Measurements from ENCODE around the gene CTNNA3. TPM values are rescaled to one million over a fixed set of nuclear protein-coding genes. Genes with fewer than 3 reads are reported as not detected.

The CTNNA3 gene
- polyA plus RNA-seq, 1 experiment, result 0.26 TPM

DNA sequence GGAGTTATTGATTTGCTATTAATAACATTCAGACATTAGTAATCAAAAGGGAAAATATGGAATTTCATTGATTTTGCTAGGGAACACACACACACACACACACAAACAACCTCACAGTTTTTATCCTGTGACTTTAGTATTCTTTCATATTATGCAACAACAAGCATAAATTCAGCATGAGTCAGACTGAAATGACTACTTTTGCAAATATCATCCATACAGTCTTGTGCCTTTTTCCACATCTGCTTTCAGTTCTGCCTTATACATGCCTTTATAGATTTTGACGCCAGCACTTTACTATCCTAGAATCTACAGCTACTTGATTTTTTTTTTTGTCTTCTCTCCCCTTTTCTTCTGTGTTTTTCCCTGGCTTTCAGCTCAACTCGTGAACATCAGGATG, 1745.9 kb downstream of the CTNNA3 start:
- DNase-seq (ENCODE audit: low read depth, low spot score), result no peak
- POLR2A ChIA-PET, result no interaction called here
- no peak overlapping the region for H3K4me3 ChIP-seq (ENCODE audit: low read depth, low read length)
- H3K27me3 ChIP-seq (ENCODE audit: control insufficient read depth, insufficient read depth, low read length), result no peaks in the 10 kb centered on the region
- peaks cover 3% of the 10 kb centered on the region; the same call in 1 of the 2 replicates for H3K9me3 ChIP-seq (ENCODE audit: control insufficient read depth, insufficient read depth, low read length)
- CTCF ChIA-PET, result no interaction called here
- TF ChIP-seq, protein P1, sequence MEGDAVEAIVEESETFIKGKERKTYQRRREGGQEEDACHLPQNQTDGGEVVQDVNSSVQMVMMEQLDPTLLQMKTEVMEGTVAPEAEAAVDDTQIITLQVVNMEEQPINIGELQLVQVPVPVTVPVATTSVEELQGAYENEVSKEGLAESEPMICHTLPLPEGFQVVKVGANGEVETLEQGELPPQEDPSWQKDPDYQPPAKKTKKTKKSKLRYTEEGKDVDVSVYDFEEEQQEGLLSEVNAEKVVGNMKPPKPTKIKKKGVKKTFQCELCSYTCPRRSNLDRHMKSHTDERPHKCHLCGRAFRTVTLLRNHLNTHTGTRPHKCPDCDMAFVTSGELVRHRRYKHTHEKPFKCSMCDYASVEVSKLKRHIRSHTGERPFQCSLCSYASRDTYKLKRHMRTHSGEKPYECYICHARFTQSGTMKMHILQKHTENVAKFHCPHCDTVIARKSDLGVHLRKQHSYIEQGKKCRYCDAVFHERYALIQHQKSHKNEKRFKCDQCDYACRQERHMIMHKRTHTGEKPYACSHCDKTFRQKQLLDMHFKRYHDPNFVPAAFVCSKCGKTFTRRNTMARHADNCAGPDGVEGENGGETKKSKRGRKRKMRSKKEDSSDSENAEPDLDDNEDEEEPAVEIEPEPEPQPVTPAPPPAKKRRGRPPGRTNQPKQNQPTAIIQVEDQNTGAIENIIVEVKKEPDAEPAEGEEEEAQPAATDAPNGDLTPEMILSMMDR (IDR thresholded peaks at IDR 0.05; ENCODE audit: low read depth, low read length), result no peak
- H3K27ac ChIP-seq (ENCODE audit: low read depth, low read length), result no peak overlapping the region

DNA sequence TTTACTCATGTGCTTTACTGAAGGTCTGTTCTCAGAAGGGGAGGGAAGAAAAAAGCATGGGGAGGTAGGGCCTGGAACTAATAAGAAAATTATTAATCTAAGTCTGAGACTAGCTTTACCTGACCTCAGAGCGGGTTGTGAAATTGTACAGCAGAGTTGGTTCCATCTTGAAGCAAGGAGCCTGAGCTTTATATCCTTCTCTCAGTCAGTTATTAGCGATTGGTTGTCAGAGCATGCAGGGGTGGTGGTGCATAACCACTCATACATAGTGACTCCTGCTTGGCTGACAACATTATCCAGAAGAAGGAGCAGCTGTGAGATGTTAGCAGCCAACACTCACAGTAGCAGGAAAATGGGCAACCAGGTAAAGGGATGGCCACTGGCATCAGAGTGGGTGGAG, 1746.5 kb downstream of the CTNNA3 start:
- TF ChIP-seq, protein P1 (IDR thresholded peaks at IDR 0.05; ENCODE audit: low read depth, low read length), result no peak
- ChIA-PET CTCF (no interaction called here), POLR2A (no interaction called here)
- Histone ChIP-seq H3K4me3 (ENCODE audit: low read depth, low read length) (no peak overlapping the region), H3K9me3 (ENCODE audit: control insufficient read depth, insufficient read depth, low read length) (peaks cover 3% of the 10 kb centered on the region; the same call in 1 of the 2 replicates), H3K27me3 (ENCODE audit: control insufficient read depth, insufficient read depth, low read length) (no peaks in the 10 kb centered on the region), H3K27ac (ENCODE audit: low read depth, low read length) (no peak overlapping the region)
- no peak for DNase-seq (ENCODE audit: low read depth, low spot score)

DNA sequence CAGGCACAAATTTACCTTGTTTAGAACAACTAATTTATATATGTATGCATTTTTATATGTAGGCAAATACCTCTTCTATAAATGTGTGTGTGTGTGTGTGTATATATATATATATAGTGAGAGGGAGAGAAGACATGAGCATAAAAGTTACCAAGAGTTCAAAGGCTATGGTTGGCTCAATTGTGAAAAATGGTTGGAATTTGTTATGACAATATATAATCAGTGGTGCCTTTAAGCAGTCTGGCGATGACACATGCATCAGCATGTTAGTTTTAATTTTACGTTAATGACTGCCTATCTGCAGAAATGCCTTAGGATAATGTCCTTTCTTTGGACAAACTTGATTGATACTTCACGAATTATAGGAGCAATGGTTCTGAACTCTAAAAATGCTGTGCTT, 1750.9 kb downstream of the CTNNA3 start:
- ChIA-PET CTCF (no interaction called here), POLR2A (no interaction called here)
- no peak for DNase-seq (ENCODE audit: low read depth, low spot score)
- Histone ChIP-seq H3K27ac (ENCODE audit: low read depth, low read length) (no peak overlapping the region), H3K4me3 (ENCODE audit: low read depth, low read length) (no peak overlapping the region), H3K9me3 (ENCODE audit: control insufficient read depth, insufficient read depth, low read length) (no peaks in the 10 kb centered on the region), H3K27me3 (ENCODE audit: control insufficient read depth, insufficient read depth, low read length) (no peaks in the 10 kb centered on the region)
- TF ChIP-seq, protein P1 (IDR thresholded peaks at IDR 0.05; ENCODE audit: low read depth, low read length), result no peak

DNA sequence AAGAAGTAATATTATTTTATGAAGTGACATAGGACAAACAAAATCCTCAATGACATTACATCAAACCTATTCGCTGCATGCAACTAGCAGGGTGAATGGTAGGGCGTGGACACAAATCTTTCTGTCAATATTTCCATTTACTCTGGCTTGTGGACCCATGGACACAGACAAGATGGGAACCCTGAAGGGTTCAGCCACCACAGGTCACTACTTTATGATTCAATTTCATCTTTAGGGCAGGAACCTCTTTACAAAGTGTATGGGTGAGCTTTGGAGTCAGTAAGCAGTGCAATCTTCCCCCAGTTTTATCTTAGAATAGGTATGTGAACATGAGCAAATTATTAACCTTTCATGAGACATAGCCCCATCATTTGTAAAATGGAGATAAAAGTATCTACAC, 1752.5 kb downstream of the CTNNA3 start:
- Histone ChIP-seq H3K4me3 (ENCODE audit: low read depth, low read length) (no peak overlapping the region), H3K27me3 (ENCODE audit: control insufficient read depth, insufficient read depth, low read length) (no peaks in the 10 kb centered on the region), H3K9me3 (ENCODE audit: control insufficient read depth, insufficient read depth, low read length) (no peaks in the 10 kb centered on the region), H3K27ac (ENCODE audit: low read depth, low read length) (no peak overlapping the region)
- TF ChIP-seq, protein P1 (IDR thresholded peaks at IDR 0.05; ENCODE audit: low read depth, low read length), result no peak
- ChIA-PET POLR2A (no interaction called here), CTCF (no interaction called here)
- no peak for DNase-seq (ENCODE audit: low read depth, low spot score)

DNA sequence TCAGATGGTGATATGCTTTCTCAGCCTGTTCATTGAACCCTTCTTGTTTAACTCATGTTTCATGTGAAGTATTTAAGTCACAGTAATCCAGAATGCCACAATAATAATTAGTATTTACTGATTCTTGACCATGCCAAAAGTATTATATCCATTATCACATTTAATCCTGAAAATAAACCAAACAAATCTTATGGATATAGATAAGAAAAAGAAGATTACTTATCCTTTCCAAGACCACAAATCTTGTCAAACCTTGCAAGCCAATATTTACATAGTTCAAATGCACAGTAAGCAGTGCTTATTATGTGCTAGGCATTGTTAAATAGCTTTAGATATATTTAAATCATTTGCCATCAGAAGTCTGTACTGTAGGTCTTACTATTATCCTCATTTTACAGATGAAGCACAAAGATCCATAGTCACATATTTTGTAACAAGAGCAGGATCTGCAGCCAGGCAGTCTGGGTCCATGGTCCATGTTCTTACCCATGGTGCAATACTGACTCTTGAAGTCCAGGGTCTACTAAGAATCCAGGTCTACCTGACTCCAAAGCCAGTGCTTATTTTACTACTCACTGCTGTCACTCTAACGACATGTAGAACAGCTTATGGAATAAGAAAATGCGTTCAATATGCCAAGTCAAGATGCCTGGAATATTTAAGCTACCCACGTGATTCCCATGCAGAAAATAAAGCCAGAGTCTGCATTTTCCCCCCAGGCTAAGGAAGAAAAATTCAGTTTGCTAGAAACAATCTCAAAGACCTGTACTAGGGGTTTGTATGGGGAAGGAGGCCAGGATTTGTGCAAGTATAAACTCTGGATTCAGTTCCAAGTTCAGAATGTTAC, 1755.0 kb downstream of the CTNNA3 start:
- TF ChIP-seq, protein P1 (IDR thresholded peaks at IDR 0.05; ENCODE audit: low read depth, low read length), result no peak
- CTCF ChIA-PET, result no interaction called here
- Histone ChIP-seq H3K9me3 (ENCODE audit: control insufficient read depth, insufficient read depth, low read length) (no peaks in the 10 kb centered on the region), H3K4me3 (ENCODE audit: low read depth, low read length) (no peak overlapping the region), H3K27ac (ENCODE audit: low read depth, low read length) (no peak overlapping the region), H3K27me3 (ENCODE audit: control insufficient read depth, insufficient read depth, low read length) (no peaks in the 10 kb centered on the region)
- POLR2A ChIA-PET, result no interaction called here
- no peak for DNase-seq (ENCODE audit: low read depth, low spot score)
